Caco-2 (cell line): ENCODE results near the gene TIMP3. TPM values are rescaled to one million over a fixed set of nuclear protein-coding genes. Genes with fewer than 3 reads are reported as not detected.

Experiments
- BruUV-seq: library from RNA; stranded (reverse); fragments of 400-500 nt; replicated peaks from 2 replicates; lab custom pipeline; 2021; lab: Mats Ljungman, UMichigan
- CTCF ChIA-PET: fragments of 300-600 bp; sonication (Branson Sonifier 250); formaldehyde crosslinking; loops from one replicate; lab custom pipeline; 2022; ENCODE audit warnings: antibody characterized with exemption; lab: Charles Lee
- POLR2A ChIA-PET: fragments of 300-600 bp; sonication (Branson Sonifier 250); formaldehyde crosslinking; loops from one replicate; lab custom pipeline; 2022; ENCODE audit warnings: antibody characterized with exemption; lab: Charles Lee
- DNase-seq, 2 experiments: peaks; one replicate each; pipeline versions ENCODE4 v3.0.0 to v3.0.0-alpha.2; 2020 to 2022
- H3K27me3 ChIP-seq: replicated peaks from 2 replicates; pipeline ENCODE4 v1.6.0; 2011; ENCODE audit warnings: low read length; ENCODE audit not compliant: control insufficient read depth, insufficient read depth
- H3K36me3 ChIP-seq: 2 replicates; pipeline ENCODE4 v1.5.1; 2011; ENCODE audit warnings: low read length; ENCODE audit not compliant: control insufficient read depth, insufficient read depth
- H3K4me1 ChIP-seq: fragments of 250-450 bp; sonication (Bioruptor Pico); 2 replicates; pipeline ENCODE4 v1.5.1; 2020; ENCODE audit warnings: mild to moderate bottlenecking
- H3K4me3 ChIP-seq: 2 replicates; pipeline ENCODE4 v1.5.1; 2011; ENCODE audit warnings: low read depth, mild to moderate bottlenecking, control low read depth, low read length
- H3K9me3 ChIP-seq: fragments of 250-450 bp; sonication (Bioruptor Pico); 2 replicates; pipeline ENCODE4 v1.5.1; 2020; ENCODE audit warnings: mild to moderate bottlenecking, moderate library complexity
- H3K27ac Mint-ChIP-seq: one replicate; pipeline ENCODE4 v1.8.0; 2022; ENCODE audit warnings: mixed read lengths; ENCODE audit not compliant: unreplicated experiment
- H3K27me3 Mint-ChIP-seq: one replicate; pipeline ENCODE4 v1.8.0; 2022; ENCODE audit warnings: mixed read lengths; ENCODE audit not compliant: insufficient read depth, unreplicated experiment
- H3K36me3 Mint-ChIP-seq: one replicate; pipeline ENCODE4 v1.8.0; 2022; ENCODE audit warnings: mild to moderate bottlenecking, mixed read lengths; ENCODE audit not compliant: insufficient read depth, unreplicated experiment
- H3K4me1 Mint-ChIP-seq: one replicate; pipeline ENCODE4 v1.8.0; 2022; ENCODE audit warnings: low read depth, mixed read lengths; ENCODE audit not compliant: unreplicated experiment
- H3K4me3 Mint-ChIP-seq: one replicate; pipeline ENCODE4 v1.8.0; 2022; ENCODE audit warnings: mild to moderate bottlenecking, moderate library complexity, mixed read lengths; ENCODE audit not compliant: unreplicated experiment
- H3K9me3 Mint-ChIP-seq: one replicate; pipeline ENCODE4 v1.8.0; 2022; ENCODE audit warnings: mixed read lengths; ENCODE audit not compliant: unreplicated experiment
- CTCF ChIP-seq, 2 experiments: fragments of 200-600 bp in 1 of 2; IDR thresholded peaks; 1 replicate in 1 of 2; 2 replicates in 1 of 2; pipeline versions ENCODE4 v1.5.1 to v1.8.0; 2011 to 2022; ENCODE audit warnings: antibody characterized with exemption in 1 of 2, control low read depth in 1 of 2, inconsistent platforms in 1 of 2, low read depth in 1 of 2, low read length in 1 of 2, mild to moderate bottlenecking in 1 of 2, moderate library complexity in 1 of 2; ENCODE audit not compliant: insufficient read depth in 1 of 2, severe bottlenecking in 1 of 2, unreplicated experiment in 1 of 2
- intact Hi-C: fragments of 100-400 bp; cut with micrococcal nuclease; formaldehyde crosslinking; loops from one replicate; pipeline ENCODE4 v1.10.0; 2022; ENCODE audit not compliant: unreplicated experiment
- total RNA-seq: library from RNA; stranded (reverse); gene quantifications from 2 replicates; pipeline ENCODE4 v1.2.3, GENCODE V29; 2022

Gene TIMP3
- total RNA-seq, 1 experiment from 2014 or later: 86.4 TPM

DNA sequence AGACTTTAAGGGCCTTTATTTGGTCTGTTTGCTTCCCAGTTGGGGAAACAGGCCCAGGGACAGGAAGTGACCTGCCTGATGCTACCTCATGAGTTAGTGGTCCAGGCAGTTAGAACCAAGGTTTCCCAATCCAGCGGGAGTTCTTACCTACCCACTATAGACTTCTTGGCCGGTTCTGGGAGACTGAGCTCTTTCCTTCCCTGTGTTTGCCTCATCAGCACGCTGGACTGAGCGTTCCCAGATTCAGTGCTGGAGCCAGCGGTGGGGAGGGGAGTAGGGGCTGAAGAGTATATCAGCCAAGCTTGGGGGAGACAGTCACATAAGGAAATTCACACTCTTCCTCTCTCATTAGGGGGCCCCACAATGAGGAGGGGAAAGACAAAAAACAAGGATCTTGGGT is 27.1 kb downstream of the TIMP3 start:
- Mint-ChIP-seq H3K9me3 (no peaks in the 10 kb centered on the region), H3K27me3 (no peaks in the 10 kb centered on the region), H3K4me1 (no peaks in the 10 kb centered on the region), H3K27ac (no peak overlapping the region), H3K4me3 (no peak overlapping the region), H3K36me3 (peaks cover 44% of the 10 kb centered on the region)
- H3K4me1 ChIP-seq: no peaks in the 10 kb centered on the region
- H3K27me3 ChIP-seq: no peaks in the 10 kb centered on the region
- POLR2A ChIA-PET: no interaction called here
- no peak overlapping the region for H3K4me3 ChIP-seq
- no peak for DNase-seq
- no TSS peak for BruUV-seq
- intact Hi-C loops: no loop called here
- no peaks in the 10 kb centered on the region; the same call in 1 of the 2 replicates for H3K36me3 ChIP-seq
- CTCF ChIA-PET: no interaction called here
- no peaks in the 10 kb centered on the region for H3K9me3 ChIP-seq
- TF ChIP-seq CTCF (IDR thresholded peaks at IDR 0.05; ENCODE audit: insufficient read depth in 1 of 2, low read depth in 1 of 2, low read length in 1 of 2, severe bottlenecking in 1 of 2, unreplicated experiment in 1 of 2): no peak

DNA sequence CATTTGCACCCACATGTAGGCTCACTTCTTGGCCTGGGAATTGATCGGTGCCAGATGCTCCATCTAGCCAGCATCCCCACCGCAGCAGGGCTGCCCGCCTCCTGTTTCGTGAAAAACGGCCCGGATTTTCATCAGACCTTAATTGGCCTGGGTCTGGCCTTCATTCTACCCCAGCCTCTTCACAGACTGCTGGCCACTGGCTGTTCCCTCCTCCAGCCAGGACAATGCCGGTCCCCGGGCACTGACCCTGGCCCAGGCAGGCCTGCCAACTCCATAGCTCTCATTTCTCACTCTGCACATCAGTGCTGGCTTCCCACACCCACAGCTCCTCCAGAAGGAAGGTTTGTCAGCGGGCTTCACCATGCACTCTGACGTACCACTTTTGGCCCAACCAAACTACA is 27.9 kb downstream of the TIMP3 start:
- Histone ChIP-seq H3K4me1 (no peaks in the 10 kb centered on the region), H3K9me3 (no peaks in the 10 kb centered on the region), H3K4me3 (no peak overlapping the region), H3K27me3 (no peaks in the 10 kb centered on the region), H3K36me3 (no peaks in the 10 kb centered on the region; the same call in none of the 2 replicates)
- no TSS peak for BruUV-seq
- Mint-ChIP-seq H3K27ac (no peak overlapping the region), H3K36me3 (peaks cover 38% of the 10 kb centered on the region), H3K4me3 (no peak overlapping the region), H3K4me1 (no peaks in the 10 kb centered on the region), H3K27me3 (no peaks in the 10 kb centered on the region), H3K9me3 (no peaks in the 10 kb centered on the region)
- intact Hi-C loops: no loop called here
- TF ChIP-seq CTCF (IDR thresholded peaks at IDR 0.05; ENCODE audit: insufficient read depth in 1 of 2, low read depth in 1 of 2, low read length in 1 of 2, severe bottlenecking in 1 of 2, unreplicated experiment in 1 of 2): no peak
- DNase-seq: no peak
- ChIA-PET CTCF (no interaction called here), POLR2A (no interaction called here)

GRCh38 chr22:32830473-32830872 is 29.0 kb downstream of the TIMP3 start:
- DNase-seq: no peak
- CTCF ChIA-PET: no interaction called here
- Histone ChIP-seq H3K36me3 (no peaks in the 10 kb centered on the region; the same call in none of the 2 replicates), H3K9me3 (no peaks in the 10 kb centered on the region), H3K4me3 (no peak overlapping the region), H3K4me1 (no peaks in the 10 kb centered on the region), H3K27me3 (no peaks in the 10 kb centered on the region)
- no peaks in the 10 kb centered on the region for H3K4me1 Mint-ChIP-seq
- peaks cover 38% of the 10 kb centered on the region for H3K36me3 Mint-ChIP-seq
- H3K27ac Mint-ChIP-seq: no peak overlapping the region
- BruUV-seq: no TSS peak
- no peaks in the 10 kb centered on the region for H3K9me3 Mint-ChIP-seq
- POLR2A ChIA-PET: no interaction called here
- H3K4me3 Mint-ChIP-seq: no peak overlapping the region
- intact Hi-C loops: no loop called here
- no peaks in the 10 kb centered on the region for H3K27me3 Mint-ChIP-seq
- no peak for TF ChIP-seq CTCF (IDR thresholded peaks at IDR 0.05; ENCODE audit: insufficient read depth in 1 of 2, low read depth in 1 of 2, low read length in 1 of 2, severe bottlenecking in 1 of 2, unreplicated experiment in 1 of 2)
